ENCODE results near the gene ICE2. TPM values are rescaled to one million over a fixed set of nuclear protein-coding genes. Genes with fewer than 3 reads are reported as not detected.

ICE2 gene
- total and polyA plus RNA-seq, 2 of the 8 experiments (the other 6 are each of a cell fraction or from before 2014, with no cell fraction given): 40.0 to 87.3 TPM

GRCh38 chr15:60370105-60370868, 108.7 kb downstream of the ICE2 start:
- Histone ChIP-seq H3K23ac (ENCODE audit: insufficient read length) (no peak overlapping the region), H3K27ac (ENCODE audit: low read depth, low read length) (no peak overlapping the region), H2BK12ac (ENCODE audit: low read depth, low read length) (no peak overlapping the region), H3K4me2 (ENCODE audit: insufficient read depth in 1 of 2, low read depth in 2 of 2, low read length in 2 of 2) (no peak overlapping the region), H3K56ac (replicated peaks; ENCODE audit: insufficient read length, low read depth, low read length) (no peak overlapping the region), H3K4me3 (ENCODE audit: extremely low read depth in 1 of 4, insufficient read depth in 2 of 4, low read depth in 3 of 4, low read length in 4 of 4) (no peak overlapping the region), H2BK120ac (replicated peaks; ENCODE audit: low read depth, low read length) (no peak overlapping the region), H2AK5ac (ENCODE audit: low read depth, low read length) (no peak overlapping the region), H3K14ac (ENCODE audit: insufficient read length) (no peak overlapping the region), H3K27me3 (replicated peaks in 1 of 4; ENCODE audit: control insufficient read depth in 3 of 4, extremely low read depth in 1 of 4, insufficient read depth in 3 of 4, low read length in 3 of 4) (no peaks in the 10 kb centered on the region), H2AFZ (ENCODE audit: low read length) (no peak overlapping the region), H4K8ac (ENCODE audit: extremely low read depth, insufficient read depth, low read length) (no peak overlapping the region), H3K18ac (ENCODE audit: extremely low read depth, low read length) (no peak overlapping the region), H3K4ac (replicated peaks; ENCODE audit: insufficient read length, low read depth, low read length) (no peak overlapping the region), H2BK5ac (ENCODE audit: low read depth, low read length) (no peak overlapping the region), H2BK15ac (ENCODE audit: low read length) (no peak overlapping the region), H3K79me2 (ENCODE audit: control insufficient read depth in 1 of 2, insufficient read depth in 2 of 2, low read length in 2 of 2) (no peaks in the 10 kb centered on the region), H2BK20ac (ENCODE audit: low read length) (no peak overlapping the region), H3K36me3 (ENCODE audit: control insufficient read depth in 2 of 4, insufficient read depth in 4 of 4, low read length in 3 of 4) (no peaks in the 10 kb centered on the region; a peak in 2 of 8 replicates), H3K9me3 (ENCODE audit: insufficient read depth in 2 of 2, low read depth in 1 of 2, low read length in 1 of 2) (no peaks in the 10 kb centered on the region; a peak in 1 of 4 replicates), H4K5ac (ENCODE audit: insufficient read length, low read depth, low read length) (no peak overlapping the region), H3K9ac (replicated peaks in 1 of 4; ENCODE audit: extremely low read depth in 1 of 4, low read depth in 3 of 4, low read length in 3 of 4) (no peak overlapping the region), H3K4me1 (replicated peaks in 1 of 4; ENCODE audit: control insufficient read depth in 3 of 4, insufficient read depth in 4 of 4, low read length in 3 of 4) (peaks cover 2 to 5% (median 4%) of the 10 kb centered on the region in 4 experiments; a peak in 5 of 7 replicates), H4K20me1 (replicated peaks in 1 of 2; ENCODE audit: control insufficient read depth in 1 of 2, insufficient read depth in 2 of 2, low read length in 2 of 2) (no peaks in the 10 kb centered on the region), H3K23me2 (ENCODE audit: low read depth, low read length) (no peaks in the 10 kb centered on the region), H4K91ac (replicated peaks; ENCODE audit: insufficient read length, low read length) (no peak overlapping the region), H3K79me1 (ENCODE audit: low read depth, low read length) (peaks cover 3% of the 10 kb centered on the region; the same call in 1 of the 2 replicates)
- no peak for DNase-seq (ENCODE audit: low read depth in 1 of 2, low spot score in 2 of 2)
- ChIA-PET POLR2A (ENCODE audit: partially characterized antibody) (interaction anchor here (1.4 kb wide), 1 partner anchor 29 kb away, joined by 4 read pairs; no protein-coding TSS in a partner anchor), CTCF (ENCODE audit: partially characterized antibody) (interaction anchor here (5.2 kb wide), 1 partner anchor 10 kb away, joined by 38 read pairs; no protein-coding TSS in a partner anchor)
- 89% methylated on average over 9 of the region's 9 CpGs; no CpG with 5 or more reads in 1 of the 2 experiments for WGBS, 2 experiments (ENCODE audit: extremely low coverage in 1 of 2, insufficient coverage in 1 of 2, insufficient read length in 1 of 2, insufficient replicate concordance in 2 of 2, low coverage in 1 of 2, low lambda C conversion rate in 2 of 2, missing lambda C conversion rate in 1 of 2)
- no peak for FAIRE-seq
- TF ChIP-seq TAF1 (IDR thresholded peaks at IDR 0.05; ENCODE audit: low read depth, low read length) (no peak), ATF2 (IDR thresholded peaks at IDR 0.05; ENCODE audit: low read length) (no peak), BRCA1 (IDR thresholded peaks at IDR 0.05; ENCODE audit: low read depth, low read length) (no peak), CTBP2 (IDR thresholded peaks at IDR 0.05; ENCODE audit: borderline replicate concordance, insufficient read depth, insufficient read length, low read length) (no peak), YY1 (IDR thresholded peaks at IDR 0.05; ENCODE audit: low read depth, low read length) (no peak), BCL11A (IDR thresholded peaks at IDR 0.05; ENCODE audit: low read depth in 2 of 2, low read length in 2 of 2) (no peak), JUN (IDR thresholded peaks at IDR 0.05; ENCODE audit: low read depth, low read length) (no peak), NANOG (IDR thresholded peaks at IDR 0.05; ENCODE audit: insufficient read depth, low read depth, low read length, poor library complexity, severe bottlenecking) (no peak), SUZ12 (IDR thresholded peaks at IDR 0.05; ENCODE audit: low read length) (no peak)
- TF ChIP-seq, protein P1, sequence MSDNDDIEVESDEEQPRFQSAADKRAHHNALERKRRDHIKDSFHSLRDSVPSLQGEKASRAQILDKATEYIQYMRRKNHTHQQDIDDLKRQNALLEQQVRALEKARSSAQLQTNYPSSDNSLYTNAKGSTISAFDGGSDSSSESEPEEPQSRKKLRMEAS (IDR thresholded peaks at IDR 0.05): no peak

Data from H1 (cell line).